SK-N-SH treated with all-trans-retinoic acid at 6 μM for 48 hours (cell line): ENCODE data around the gene PRAMEF17.
"Not testable (repeated sequence)": the region's sequence is repeated elsewhere in the genome, so short reads cannot be mapped to it uniquely, and the experiment has no call there.

Experiments
- ARNTL ChIP-seq: fragments of 450-650 bp; formaldehyde crosslinking; IDR thresholded peaks from 2 replicates; pipeline ENCODE4 v1.5.0; 2020; ENCODE audit warnings: low read depth, mild to moderate bottlenecking, moderate library complexity, borderline replicate concordance
- OSR1 ChIP-seq: fragments of 250-450 bp; sonication (Bioruptor Pico); IDR thresholded peaks from 2 replicates; pipeline ENCODE4 v1.8.0; 2022; ENCODE audit warnings: moderate library complexity, mild to moderate bottlenecking, inconsistent platforms
- RARB ChIP-seq: fragments of 250-450 bp; sonication (Bioruptor Pico); IDR thresholded peaks from 2 replicates; pipeline ENCODE4 v1.8.0; 2021; ENCODE audit warnings: mild to moderate bottlenecking, moderate library complexity
- ZNF8 ChIP-seq: fragments of 450-650 bp; formaldehyde crosslinking; IDR thresholded peaks from 2 replicates; pipeline ENCODE4 v1.5.0; 2020; ENCODE audit warnings: mild to moderate bottlenecking, moderate library complexity
- TF ChIP-seq, protein P1 (sequence below): fragments of 250-450 bp; sonication (Bioruptor Pico); IDR thresholded peaks from 2 replicates; pipeline ENCODE4 v1.5.1; 2020; ENCODE audit warnings: low read depth, mild to moderate bottlenecking, moderate library complexity
- TF ChIP-seq, protein P2 (sequence below): fragments of 250-450 bp; sonication (Bioruptor Pico); IDR thresholded peaks from 2 replicates; pipeline ENCODE4 v1.5.1; 2021; ENCODE audit warnings: mild to moderate bottlenecking, moderate library complexity
- TF ChIP-seq, protein P3 (sequence below): fragments of 250-450 bp; sonication (Bioruptor Pico); IDR thresholded peaks from 2 replicates; pipeline ENCODE4 v1.8.0; 2020; ENCODE audit warnings: mild to moderate bottlenecking, moderate library complexity, borderline replicate concordance

DNA sequence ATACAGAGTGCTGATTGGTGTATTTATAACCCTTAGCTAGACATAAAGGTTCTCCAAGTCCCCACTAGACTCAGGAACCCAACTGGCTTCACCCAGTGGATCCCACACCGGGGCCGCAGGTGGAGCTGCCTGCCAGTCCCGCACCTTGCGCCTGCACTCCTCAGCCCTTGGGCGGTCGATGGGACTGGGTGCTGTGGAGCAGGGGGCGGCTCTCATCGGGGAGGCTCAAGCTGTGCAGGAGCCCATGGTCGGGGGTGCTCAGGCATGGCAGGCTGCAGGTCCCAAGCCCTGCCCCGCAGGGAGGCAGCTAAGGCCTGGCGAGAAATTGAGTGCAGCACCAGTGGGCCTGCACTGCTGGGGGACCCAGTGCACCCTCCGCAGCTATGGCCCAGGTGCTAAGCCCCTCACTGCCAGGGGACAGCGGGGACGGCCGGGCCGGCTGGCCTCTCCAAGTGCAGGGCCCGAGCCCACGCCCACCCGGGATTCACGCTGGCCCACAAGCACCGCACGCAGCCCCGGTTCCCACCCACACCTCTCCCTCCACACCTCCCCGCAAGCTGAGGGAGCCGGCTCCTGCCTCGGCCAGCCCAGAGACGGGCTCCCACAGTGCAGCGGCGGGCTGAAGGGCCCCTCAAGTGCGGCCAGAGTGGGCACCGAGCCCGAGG, 44.4 kb downstream of the PRAMEF17 start:
- not testable (repeated sequence) for TF ChIP-seq OSR1 (CRISPR knock-in tag); RARB; ARNTL; ZNF8 (CRISPR knock-in tag)
- TF ChIP-seq, protein P1, sequence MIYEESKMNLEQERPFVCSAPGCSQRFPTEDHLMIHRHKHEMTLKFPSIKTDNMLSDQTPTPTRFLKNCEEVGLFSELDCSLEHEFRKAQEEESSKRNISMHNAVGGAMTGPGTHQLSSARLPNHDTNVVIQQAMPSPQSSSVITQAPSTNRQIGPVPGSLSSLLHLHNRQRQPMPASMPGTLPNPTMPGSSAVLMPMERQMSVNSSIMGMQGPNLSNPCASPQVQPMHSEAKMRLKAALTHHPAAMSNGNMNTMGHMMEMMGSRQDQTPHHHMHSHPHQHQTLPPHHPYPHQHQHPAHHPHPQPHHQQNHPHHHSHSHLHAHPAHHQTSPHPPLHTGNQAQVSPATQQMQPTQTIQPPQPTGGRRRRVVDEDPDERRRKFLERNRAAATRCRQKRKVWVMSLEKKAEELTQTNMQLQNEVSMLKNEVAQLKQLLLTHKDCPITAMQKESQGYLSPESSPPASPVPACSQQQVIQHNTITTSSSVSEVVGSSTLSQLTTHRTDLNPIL, result not testable (repeated sequence)
- TF ChIP-seq, protein P2, sequence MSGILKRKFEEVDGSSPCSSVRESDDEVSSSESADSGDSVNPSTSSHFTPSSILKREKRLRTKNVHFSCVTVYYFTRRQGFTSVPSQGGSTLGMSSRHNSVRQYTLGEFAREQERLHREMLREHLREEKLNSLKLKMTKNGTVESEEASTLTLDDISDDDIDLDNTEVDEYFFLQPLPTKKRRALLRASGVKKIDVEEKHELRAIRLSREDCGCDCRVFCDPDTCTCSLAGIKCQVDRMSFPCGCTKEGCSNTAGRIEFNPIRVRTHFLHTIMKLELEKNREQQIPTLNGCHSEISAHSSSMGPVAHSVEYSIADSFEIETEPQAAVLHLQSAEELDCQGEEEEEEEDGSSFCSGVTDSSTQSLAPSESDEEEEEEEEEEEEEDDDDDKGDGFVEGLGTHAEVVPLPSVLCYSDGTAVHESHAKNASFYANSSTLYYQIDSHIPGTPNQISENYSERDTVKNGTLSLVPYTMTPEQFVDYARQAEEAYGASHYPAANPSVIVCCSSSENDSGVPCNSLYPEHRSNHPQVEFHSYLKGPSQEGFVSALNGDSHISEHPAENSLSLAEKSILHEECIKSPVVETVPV (CRISPR knock-in tag), result not testable (repeated sequence)
- TF ChIP-seq, protein P3, sequence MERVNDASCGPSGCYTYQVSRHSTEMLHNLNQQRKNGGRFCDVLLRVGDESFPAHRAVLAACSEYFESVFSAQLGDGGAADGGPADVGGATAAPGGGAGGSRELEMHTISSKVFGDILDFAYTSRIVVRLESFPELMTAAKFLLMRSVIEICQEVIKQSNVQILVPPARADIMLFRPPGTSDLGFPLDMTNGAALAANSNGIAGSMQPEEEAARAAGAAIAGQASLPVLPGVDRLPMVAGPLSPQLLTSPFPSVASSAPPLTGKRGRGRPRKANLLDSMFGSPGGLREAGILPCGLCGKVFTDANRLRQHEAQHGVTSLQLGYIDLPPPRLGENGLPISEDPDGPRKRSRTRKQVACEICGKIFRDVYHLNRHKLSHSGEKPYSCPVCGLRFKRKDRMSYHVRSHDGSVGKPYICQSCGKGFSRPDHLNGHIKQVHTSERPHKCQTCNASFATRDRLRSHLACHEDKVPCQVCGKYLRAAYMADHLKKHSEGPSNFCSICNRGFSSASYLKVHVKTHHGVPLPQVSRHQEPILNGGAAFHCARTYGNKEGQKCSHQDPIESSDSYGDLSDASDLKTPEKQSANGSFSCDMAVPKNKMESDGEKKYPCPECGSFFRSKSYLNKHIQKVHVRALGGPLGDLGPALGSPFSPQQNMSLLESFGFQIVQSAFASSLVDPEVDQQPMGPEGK (CRISPR knock-in tag), result not testable (repeated sequence)
